ENCODE data around the gene EXOC3.

The EXOC3 gene

DNA sequence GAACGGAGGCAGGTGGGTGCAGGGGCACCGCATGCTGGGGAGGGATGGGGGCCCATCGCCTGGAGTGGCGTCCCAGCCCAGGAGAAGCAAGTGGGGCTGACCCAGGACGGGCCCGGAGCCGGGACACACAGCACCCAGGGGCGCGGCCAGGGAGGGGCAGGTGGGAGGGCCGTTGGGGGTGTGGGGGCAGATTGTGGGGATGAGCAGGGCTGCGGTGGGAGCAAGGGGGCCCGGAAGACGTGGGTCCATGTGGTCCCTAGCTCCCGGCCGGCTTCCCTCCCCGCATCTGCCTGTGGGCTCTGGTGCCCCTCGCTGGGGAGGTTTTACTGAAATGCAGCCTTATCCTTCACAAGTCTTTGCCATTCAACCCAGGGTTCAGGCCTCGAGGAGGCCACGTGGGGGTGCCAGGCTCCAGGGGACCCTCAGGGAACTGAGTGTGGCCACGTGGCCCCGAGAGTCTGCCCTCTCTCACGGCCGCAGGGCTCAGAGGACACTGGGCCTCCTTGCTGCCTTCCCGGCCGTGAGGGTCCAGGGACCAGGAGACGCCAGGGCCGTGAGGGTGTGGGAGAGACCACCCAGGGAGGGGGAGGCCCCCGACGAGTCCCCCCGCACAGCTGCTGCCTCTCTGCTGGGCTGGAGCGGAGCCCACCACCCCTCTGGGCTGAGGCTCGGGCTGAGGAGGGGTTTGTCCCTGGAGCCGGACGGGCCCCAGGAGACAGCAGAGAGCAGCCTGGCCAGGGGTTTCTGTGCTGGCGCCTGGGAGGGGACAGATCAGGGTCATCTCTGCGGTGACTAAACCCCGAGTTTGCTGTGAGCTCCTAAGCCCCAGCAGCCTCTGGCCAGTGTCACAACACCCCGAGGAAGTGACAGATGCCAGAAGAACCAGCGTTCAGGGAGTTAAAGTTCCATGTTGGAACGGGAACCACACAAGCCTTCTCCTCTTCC is 46.0 kb downstream of the EXOC3 start:
- peak; percentile 46 for DNase-seq (ENCODE audit: low spot score)

DNA sequence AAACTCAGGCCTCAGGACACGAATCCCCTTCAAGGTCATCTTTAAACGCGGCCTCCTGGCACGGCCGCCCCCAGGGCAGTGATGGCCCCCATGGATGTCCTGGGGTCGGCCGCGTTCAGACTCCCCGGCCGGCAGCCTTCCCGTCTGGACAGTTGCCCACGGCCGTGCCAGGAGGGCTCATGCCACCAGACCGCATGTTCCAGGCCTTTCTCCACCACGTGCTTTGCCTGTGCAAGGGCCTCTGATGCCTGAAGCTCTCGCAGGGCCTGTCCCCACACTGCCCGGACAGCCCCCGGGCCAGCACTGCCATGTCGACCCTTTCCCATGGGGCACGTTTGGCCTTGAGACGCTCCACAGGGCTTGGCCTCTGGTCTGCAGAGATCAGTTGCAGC is 46.7 kb downstream of the EXOC3 start:
- no peak for DNase-seq (ENCODE audit: low spot score)

DNA sequence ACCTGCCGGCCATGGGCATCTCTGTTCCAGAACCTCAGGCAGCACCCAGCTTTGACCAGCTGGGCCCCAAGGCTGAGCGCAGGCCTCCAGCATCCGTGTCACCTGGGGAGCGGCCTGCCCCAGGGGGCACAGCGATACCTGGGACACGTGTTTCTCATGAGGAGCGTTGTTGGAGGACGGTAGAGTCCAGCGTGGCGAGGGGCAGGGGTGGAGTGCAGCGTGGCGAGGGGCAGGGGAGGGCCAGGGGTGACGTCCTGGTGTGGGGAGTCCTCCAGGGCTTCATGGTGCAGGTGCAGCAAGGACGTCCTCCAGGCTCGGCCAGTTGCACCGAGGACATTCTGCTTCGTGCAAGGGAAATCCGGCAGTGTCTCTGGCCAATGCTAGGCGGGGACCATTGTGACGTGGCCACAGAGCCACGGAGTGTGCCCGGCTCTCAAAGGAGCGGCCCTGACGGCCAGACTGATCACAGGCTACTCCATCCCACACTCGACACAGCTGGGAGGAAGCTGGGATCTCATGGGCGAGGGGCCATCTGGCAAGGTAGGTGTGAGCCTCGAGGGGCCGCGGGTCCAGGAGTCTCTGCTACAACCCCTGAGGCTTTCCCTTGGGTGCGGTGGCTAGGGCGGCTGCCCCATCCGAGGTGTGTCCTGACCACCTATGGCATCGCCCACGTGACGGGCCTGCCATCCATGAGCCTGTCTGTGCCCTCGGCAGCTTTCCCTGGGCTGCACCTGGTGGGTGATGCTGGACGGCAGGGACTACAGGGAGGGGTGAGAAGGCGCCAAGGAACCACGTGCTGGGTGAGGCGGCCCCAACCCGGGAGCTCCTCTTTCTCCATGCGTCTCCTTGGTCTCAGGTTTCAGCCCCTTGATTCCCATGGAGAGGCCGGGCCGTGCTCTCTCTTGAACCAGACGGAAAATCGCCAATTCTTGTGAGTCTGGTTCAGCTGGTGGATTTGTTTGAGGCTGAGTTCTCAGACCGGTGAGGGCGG is 47.4 kb downstream of the EXOC3 start:
- no peak for DNase-seq (ENCODE audit: low spot score)

DNA sequence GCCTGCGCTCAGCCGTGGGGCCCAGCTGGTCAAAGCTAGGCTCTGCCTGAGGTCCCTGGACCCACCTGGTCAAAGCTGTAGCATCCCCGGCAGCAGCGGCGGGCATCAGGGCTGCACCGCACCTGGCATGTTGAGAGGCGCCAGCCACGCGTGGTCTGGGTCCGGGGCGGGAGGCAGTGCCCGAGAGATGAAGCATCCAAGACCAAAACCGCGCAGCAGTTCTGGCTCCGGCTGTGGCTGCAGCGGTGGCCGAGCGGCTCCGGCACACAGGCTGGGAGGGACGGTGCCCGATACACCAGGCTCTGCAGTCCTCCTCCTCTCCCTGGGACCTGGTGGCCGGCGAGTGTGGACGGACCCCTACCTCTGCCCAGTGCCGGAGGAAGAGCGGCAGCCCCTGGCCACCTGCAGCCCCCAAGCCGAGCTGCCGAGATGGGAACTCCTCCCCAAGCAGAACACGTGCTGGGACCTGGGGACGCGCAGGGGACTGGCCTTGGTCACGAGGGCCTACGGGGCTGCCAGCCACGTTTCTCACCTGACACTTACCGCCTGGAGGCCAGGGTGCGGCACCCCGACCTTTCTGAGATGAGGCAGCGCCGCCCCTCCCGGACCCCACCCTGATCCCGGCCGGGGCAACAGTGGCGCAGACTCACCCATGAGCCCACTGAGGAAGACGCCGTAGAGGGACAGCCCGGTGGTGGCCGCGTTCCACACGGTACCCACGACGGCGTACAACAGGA is 48.3 kb downstream of the EXOC3 start:
- no peak for DNase-seq (ENCODE audit: low spot score)

GRCh38 chr5:491856-492155 is 48.8 kb downstream of the EXOC3 start:
- no peak for DNase-seq (ENCODE audit: low spot score)

- DNase-seq (ENCODE audit: low spot score) = no peak
These were observed 49.4 kb downstream of the EXOC3 start for GRCh38 chr5:492314-492893.

DNA sequence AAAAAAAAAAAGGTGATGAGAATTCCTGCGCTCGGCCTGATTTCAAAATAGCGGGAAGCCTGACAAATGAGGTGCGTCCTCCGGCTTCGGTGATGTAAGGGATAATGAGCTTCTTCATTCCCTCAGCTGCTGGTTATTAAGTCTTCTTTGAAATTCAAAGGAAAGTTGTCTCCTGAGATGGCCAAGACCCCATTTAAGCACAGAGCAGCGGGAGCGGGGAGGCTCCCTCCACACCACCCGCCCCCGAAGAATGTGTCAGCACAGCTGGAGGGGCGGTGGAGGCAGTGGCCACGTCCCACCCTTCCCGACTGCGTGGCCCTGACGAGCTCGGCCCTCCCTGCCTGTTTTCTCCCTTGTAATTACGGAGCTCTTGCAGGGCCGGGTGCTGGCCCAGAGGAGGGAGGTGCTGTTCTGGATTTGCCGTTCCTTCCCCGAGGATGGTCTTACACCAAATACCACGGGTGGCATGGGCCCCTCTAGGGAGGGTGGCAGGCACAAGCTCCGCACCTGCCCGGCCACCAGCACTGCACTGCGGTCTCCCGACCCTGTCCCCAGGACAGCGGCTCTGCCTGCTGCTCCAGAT is 50.2 kb downstream of the EXOC3 start:
- DNase-seq (ENCODE audit: low spot score) = no peak

- DNase-seq (ENCODE audit: low spot score) = no peak
These were observed 50.8 kb downstream of the EXOC3 start for GRCh38 chr5:493758-494157.

DNA sequence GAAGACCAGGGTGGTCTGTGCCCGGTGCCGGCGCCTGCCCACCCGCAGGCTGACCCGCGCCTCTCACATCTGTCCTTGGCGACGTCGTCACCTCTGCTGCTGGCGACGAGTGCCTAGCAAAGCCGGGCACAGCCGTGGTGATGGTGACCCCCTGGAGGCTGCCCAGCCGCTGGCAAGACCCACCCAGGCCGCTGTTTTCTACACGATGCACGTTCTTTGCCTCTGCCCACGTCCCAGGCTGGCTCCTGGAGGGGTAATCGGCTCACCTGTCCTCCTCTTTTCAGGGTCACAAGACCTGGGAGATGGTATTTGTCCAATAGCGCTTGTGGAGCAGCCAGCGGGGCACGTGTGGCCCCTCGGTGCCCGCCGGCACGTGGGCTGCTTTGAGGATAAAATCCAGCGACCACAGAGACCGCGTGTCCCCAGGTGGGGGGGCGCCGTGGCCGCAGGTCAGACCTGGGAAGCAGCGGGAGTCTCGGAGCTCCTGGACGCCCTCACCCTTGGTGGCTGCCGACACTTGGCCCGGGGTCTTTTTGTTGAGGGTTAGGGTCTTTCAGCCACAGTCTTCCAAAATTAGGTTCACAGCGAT is 51.8 kb downstream of the EXOC3 start:
- DNase-seq (ENCODE audit: low spot score) = no peak

GRCh38 chr5:496028-496427 is 53.1 kb downstream of the EXOC3 start:
- no peak for DNase-seq (ENCODE audit: low spot score)

DNA sequence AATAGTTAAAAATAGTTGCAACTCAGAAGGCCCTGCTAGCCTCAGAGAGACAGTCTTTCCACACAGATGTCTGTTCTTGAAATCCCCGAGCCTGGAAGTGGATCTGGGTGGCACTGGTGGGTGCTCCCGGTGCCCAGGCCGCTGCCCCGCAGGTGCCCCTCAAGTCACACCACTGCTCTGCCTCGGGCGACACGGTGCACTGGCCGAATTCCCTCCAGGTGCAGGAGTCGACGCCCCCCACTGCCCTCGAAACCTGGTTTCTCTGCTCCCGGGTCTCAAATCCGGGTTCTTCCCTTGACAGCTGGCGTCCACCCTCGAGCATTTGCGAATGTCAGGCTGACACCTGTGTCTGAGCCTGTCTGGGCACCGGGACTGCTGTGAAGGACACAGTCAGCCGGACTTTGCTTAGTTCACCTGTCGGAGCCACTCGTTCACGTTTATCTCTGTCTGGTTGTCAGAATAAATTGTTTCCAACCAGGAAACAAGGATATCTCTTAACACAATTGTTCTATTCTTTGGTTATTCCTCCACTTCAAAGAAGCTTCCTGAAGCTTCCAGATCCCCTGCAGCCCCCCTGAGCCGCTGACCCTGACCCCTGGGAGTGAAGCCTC is 54.2 kb downstream of the EXOC3 start:
- no peak for DNase-seq (ENCODE audit: low spot score)

DNA sequence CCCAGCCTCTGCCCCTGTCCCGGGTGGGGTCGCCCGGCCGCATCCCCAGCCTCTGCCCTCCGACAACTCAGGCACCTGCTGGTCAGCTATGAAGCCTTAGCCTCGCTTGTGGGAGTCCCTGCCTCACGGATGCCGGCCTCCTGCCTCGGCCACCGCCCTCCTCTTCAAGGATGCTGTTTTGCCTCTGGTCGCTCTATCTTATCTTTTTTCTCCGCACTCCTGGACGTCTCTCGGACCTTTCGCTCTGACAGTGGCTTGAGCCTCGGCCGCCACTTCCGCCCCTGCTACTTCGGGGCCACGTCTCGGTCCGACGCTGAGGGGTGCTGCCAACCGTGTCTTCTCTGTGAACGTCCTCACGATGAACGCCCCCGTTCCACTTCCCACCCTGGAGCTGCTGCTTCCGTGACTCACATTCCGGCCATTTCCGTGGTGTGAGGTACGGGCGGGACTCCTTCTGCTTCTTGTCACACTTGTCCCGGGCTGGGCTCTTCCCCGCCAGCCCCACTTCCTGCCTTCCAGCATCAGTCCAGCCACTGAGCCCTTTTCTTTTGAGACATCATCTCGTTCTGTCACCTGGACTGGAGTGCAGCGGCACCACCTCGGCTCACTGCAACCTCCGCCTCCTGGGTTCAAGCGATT is 55.0 kb downstream of the EXOC3 start:
- DNase-seq (ENCODE audit: low spot score) = no peak

DNA sequence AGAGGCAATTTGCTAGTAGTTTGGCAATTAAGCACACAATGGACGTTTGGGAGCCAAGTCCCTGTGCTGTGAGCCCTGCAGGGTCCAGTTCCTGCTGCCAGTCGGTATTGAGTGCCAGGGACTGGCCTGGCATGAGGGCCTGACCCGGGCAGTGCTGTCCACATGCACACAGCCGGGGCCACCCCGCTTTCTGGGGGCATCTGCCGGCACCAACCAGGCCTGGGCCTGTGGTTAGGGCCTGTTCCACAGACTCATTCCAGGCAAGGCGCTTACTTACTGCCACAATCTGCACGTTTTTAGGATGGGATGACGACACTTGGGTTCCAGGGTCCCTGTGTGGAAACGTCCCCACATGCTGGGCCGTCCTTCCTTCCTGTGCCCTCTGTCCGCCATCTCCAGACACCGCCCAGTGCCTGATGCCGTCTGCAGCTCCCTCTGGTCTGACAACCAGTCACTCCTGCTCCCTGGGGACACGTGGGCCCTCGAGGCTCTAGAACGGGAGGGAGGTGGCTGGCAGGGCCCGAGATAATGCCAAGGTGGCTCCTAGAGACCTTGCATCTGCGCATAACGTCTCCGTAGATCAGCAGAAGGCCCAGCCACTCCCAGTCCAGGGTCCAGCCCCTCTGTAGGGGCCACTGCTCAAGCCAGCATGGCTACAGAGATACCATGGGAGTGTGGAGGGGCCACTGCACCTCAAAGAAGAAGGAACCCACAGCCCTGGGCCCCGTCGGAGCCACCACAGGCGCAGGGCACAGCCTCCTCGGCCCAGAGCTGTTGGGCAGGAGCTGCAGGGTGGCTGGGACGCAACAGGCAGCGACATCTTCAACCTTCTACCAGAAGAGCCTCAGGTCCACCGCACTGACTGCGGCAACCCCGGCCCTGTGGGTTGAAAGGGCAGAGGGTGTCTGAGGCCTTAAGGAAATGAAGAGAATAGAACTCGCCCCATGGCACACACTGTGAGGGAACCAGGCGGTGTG is 56.5 kb downstream of the EXOC3 start:
- DNase-seq (ENCODE audit: low spot score) = no peak

DNA sequence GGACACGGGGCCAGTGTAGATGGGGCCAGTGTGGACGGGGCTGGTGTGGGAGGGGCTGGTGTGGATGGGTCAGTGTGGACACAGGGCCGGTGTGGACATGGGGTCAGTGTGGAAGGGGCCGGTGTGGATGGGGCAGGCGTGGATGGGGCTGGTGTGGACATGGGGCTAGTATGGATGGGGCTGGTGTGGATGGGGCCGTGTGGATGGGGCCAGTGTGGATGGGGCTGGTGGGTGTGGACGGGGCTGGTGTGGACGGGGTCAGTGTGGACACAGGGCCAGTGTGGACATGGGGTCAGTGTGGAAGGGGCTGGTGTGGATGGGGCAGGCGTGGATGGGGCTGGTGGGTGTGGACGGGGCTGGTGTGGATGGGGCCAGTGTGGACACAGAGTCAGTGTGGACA is 57.5 kb downstream of the EXOC3 start:
- no peak for DNase-seq (ENCODE audit: low spot score)

GRCh38 chr5:501105-501830 is 58.3 kb downstream of the EXOC3 start:
- no peak for DNase-seq (ENCODE audit: low spot score)

DNA sequence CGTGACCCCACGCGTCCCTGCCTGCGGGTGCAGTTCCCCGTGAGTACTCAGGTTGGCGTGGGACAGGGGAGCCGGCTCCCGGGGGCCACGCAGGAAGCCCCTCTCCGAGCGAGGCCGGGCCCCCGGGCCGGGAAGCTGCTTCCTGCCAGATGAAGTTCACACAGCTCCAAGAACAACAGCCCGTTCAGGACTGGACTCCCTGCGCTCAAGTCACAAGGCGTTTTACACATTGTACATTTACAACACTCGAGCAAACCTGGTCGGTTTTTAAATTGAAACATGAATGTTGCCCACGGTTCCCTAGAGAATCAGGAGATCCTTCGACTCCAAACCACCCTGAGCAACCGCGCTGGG is 58.8 kb downstream of the EXOC3 start:
- no peak for DNase-seq (ENCODE audit: low spot score)

- no peak for DNase-seq (ENCODE audit: low spot score)
These were observed 59.5 kb downstream of the EXOC3 start for GRCh38 chr5:502325-503079.
